Panc1 (cell line): ENCODE results near the gene GRAMD2A. TPM values are rescaled to one million over a fixed set of nuclear protein-coding genes. Genes with fewer than 3 reads are reported as not detected.

Experiments used
- ATAC-seq: fragments of 200-7000 bp; cut with Tn5 transposase; 2 replicates; pipeline ENCODE4 v1.9.1; 2020; ENCODE audit warnings: mild to moderate bottlenecking, moderate library complexity
- BruUV-seq: library from RNA; stranded (reverse); fragments of 400-500 nt; replicated peaks from 2 replicates; lab custom pipeline; 2021; lab: Mats Ljungman, UMichigan
- CTCF ChIA-PET: fragments of 300-600 bp; sonication (Branson Sonifier 250); formaldehyde crosslinking; loops from one replicate; lab custom pipeline; 2022; ENCODE audit warnings: antibody characterized with exemption; lab: Charles Lee
- POLR2A ChIA-PET: fragments of 300-600 bp; sonication (Branson Sonifier 250); formaldehyde crosslinking; loops from one replicate; lab custom pipeline; 2022; ENCODE audit warnings: antibody characterized with exemption; lab: Charles Lee
- DNase-seq: peaks from one replicate; pipeline ENCODE4 v3.0.0-alpha.2; 2010; ENCODE audit warnings: low read depth, low spot score
- H3K27ac ChIP-seq: 2 replicates; pipeline ENCODE4 v1.5.1; 2011; ENCODE audit warnings: mild to moderate bottlenecking, low read length, inconsistent platforms
- H3K27me3 ChIP-seq: fragments of 200-500 bp; sonication (Bioruptor generic); 2 replicates; pipeline ENCODE4 v1.6.0; 2014; ENCODE audit warnings: low read length, inconsistent platforms; ENCODE audit not compliant: control insufficient read depth, insufficient read depth
- H3K36me3 ChIP-seq: fragments of 200-500 bp; sonication (Bioruptor generic); 2 replicates; pipeline ENCODE4 v1.5.1; 2014; ENCODE audit warnings: inconsistent platforms, mild to moderate bottlenecking, low read length, moderate library complexity; ENCODE audit not compliant: control insufficient read depth, insufficient read depth
- H3K4me1 ChIP-seq: 2 replicates; pipeline ENCODE4 v1.5.1; 2011; ENCODE audit warnings: inconsistent platforms, mild to moderate bottlenecking, low read length, moderate library complexity; ENCODE audit not compliant: control insufficient read depth, insufficient read depth
- H3K4me3 ChIP-seq, 2 experiments: 2 replicates each; pipeline ENCODE4 v1.5.1; 2011 to 2012; ENCODE audit warnings: low read depth in 2 of 2, low read length in 2 of 2, mild to moderate bottlenecking in 2 of 2, inconsistent platforms in 1 of 2, moderate library complexity in 1 of 2
- H3K9me3 ChIP-seq: fragments of 200-500 bp; sonication (Bioruptor generic); 2 replicates; pipeline ENCODE4 v1.5.1; 2014; ENCODE audit warnings: low read depth, mild to moderate bottlenecking, inconsistent platforms, low read length, moderate library complexity; ENCODE audit not compliant: control insufficient read depth, insufficient read depth
- POLR2AphosphoS5 ChIP-seq: IDR thresholded peaks from 2 replicates; pipeline ENCODE4 v1.6.1; 2012; ENCODE audit warnings: mild to moderate bottlenecking, low read depth, low read length, moderate library complexity
- SIN3A ChIP-seq: IDR thresholded peaks from 2 replicates; pipeline ENCODE4 v1.6.1; 2012; ENCODE audit warnings: low read depth, mild to moderate bottlenecking, low read length, moderate library complexity, borderline replicate concordance; ENCODE audit not compliant: insufficient read depth
- TCF7L2 ChIP-seq: IDR thresholded peaks from 2 replicates; pipeline ENCODE4 v1.6.1; 2011; ENCODE audit warnings: mild to moderate bottlenecking, low read depth, low read length, inconsistent platforms
- in situ Hi-C: cut with HindIII; loops from 2 replicates; pipeline ENCODE4 v1.10.0; 2016; ENCODE audit warnings: low sequenced_read_pairs, low pct_unique_long_range_greater_than_20kb
- intact Hi-C: fragments of 100-400 bp; cut with micrococcal nuclease; formaldehyde crosslinking; loops from one replicate; pipeline ENCODE4 v1.10.0; 2022; ENCODE audit not compliant: unreplicated experiment
- total RNA-seq: library from RNA; stranded (reverse); gene quantifications from one replicate; pipeline ENCODE4 v1.2.1, GENCODE V29; 2021; ENCODE audit not compliant: unreplicated experiment
- TF ChIP-seq, protein P1 (sequence below), 2 experiments: IDR thresholded peaks; 2 replicates each; pipeline ENCODE4 v1.6.1; 2011 to 2012; ENCODE audit warnings: low read depth in 2 of 2, control low read depth in 1 of 2, low read length in 1 of 2, mild to moderate bottlenecking in 1 of 2, moderate library complexity in 1 of 2; ENCODE audit not compliant: insufficient read depth in 1 of 2
- TF ChIP-seq, protein P2 (sequence below): fragments of 450-650 bp; IDR thresholded peaks from 2 replicates; pipeline ENCODE4 v1.5.1; 2017; ENCODE audit warnings: mild to moderate bottlenecking

GRAMD2A gene
- total RNA-seq, 1 experiment from 2014 or later, result 1.3 TPM

GRCh38 chr15:72163719-72164118 lies 33.9 kb downstream of the GRAMD2A start:
- ATAC-seq, result no peak
- no peak for DNase-seq
- Histone ChIP-seq H3K27me3 (no peaks in the 10 kb centered on the region), H3K4me1 (no peaks in the 10 kb centered on the region), H3K9me3 (no peaks in the 10 kb centered on the region), H3K36me3 (no peaks in the 10 kb centered on the region), H3K27ac (no peak overlapping the region), H3K4me3 (no peak overlapping the region)
- in situ Hi-C loops (no loop called here), intact Hi-C loops (no loop called here)
- ChIA-PET CTCF (no interaction called here), POLR2A (no interaction called here)
- BruUV-seq, result no TSS peak
- no peak for TF ChIP-seq TCF7L2
- TF ChIP-seq, protein P1, sequence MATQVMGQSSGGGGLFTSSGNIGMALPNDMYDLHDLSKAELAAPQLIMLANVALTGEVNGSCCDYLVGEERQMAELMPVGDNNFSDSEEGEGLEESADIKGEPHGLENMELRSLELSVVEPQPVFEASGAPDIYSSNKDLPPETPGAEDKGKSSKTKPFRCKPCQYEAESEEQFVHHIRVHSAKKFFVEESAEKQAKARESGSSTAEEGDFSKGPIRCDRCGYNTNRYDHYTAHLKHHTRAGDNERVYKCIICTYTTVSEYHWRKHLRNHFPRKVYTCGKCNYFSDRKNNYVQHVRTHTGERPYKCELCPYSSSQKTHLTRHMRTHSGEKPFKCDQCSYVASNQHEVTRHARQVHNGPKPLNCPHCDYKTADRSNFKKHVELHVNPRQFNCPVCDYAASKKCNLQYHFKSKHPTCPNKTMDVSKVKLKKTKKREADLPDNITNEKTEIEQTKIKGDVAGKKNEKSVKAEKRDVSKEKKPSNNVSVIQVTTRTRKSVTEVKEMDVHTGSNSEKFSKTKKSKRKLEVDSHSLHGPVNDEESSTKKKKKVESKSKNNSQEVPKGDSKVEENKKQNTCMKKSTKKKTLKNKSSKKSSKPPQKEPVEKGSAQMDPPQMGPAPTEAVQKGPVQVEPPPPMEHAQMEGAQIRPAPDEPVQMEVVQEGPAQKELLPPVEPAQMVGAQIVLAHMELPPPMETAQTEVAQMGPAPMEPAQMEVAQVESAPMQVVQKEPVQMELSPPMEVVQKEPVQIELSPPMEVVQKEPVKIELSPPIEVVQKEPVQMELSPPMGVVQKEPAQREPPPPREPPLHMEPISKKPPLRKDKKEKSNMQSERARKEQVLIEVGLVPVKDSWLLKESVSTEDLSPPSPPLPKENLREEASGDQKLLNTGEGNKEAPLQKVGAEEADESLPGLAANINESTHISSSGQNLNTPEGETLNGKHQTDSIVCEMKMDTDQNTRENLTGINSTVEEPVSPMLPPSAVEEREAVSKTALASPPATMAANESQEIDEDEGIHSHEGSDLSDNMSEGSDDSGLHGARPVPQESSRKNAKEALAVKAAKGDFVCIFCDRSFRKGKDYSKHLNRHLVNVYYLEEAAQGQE (IDR thresholded peaks at IDR 0.05; ENCODE audit: insufficient read depth in 1 of 2, low read depth in 2 of 2, low read length in 1 of 2), result no peak
- TF ChIP-seq, protein P2, sequence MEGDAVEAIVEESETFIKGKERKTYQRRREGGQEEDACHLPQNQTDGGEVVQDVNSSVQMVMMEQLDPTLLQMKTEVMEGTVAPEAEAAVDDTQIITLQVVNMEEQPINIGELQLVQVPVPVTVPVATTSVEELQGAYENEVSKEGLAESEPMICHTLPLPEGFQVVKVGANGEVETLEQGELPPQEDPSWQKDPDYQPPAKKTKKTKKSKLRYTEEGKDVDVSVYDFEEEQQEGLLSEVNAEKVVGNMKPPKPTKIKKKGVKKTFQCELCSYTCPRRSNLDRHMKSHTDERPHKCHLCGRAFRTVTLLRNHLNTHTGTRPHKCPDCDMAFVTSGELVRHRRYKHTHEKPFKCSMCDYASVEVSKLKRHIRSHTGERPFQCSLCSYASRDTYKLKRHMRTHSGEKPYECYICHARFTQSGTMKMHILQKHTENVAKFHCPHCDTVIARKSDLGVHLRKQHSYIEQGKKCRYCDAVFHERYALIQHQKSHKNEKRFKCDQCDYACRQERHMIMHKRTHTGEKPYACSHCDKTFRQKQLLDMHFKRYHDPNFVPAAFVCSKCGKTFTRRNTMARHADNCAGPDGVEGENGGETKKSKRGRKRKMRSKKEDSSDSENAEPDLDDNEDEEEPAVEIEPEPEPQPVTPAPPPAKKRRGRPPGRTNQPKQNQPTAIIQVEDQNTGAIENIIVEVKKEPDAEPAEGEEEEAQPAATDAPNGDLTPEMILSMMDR, result no peak
- TF ChIP-seq POLR2AphosphoS5, result no peak
- no peak for TF ChIP-seq SIN3A

- CTCF ChIA-PET, result interaction anchor here (0.6 kb wide), 1 partner anchor 419 kb away, joined by 7 read pairs; no protein-coding TSS in a partner anchor
- in situ Hi-C loops, result no loop called here
- Histone ChIP-seq H3K9me3 (no peaks in the 10 kb centered on the region), H3K4me1 (no peaks in the 10 kb centered on the region), H3K27me3 (no peaks in the 10 kb centered on the region), H3K27ac (no peak overlapping the region), H3K4me3 (no peak overlapping the region), H3K36me3 (no peaks in the 10 kb centered on the region)
- POLR2A ChIA-PET, result interaction anchor here (0.5 kb wide), 1 partner anchor 331 kb away, joined by 11 read pairs; no protein-coding TSS in a partner anchor
- intact Hi-C loops, result no loop called here
- no peak for TF ChIP-seq TCF7L2
- no peak for TF ChIP-seq SIN3A
- DNase-seq, result no peak
- no TSS peak for BruUV-seq
- ATAC-seq, result no peak
These were observed 35.0 kb downstream of the GRAMD2A start for GRCh38 chr15:72162569-72162968.

GRCh38 chr15:72161361-72162132 lies 36.0 kb downstream of the GRAMD2A start:
- H3K36me3 ChIP-seq, result no peaks in the 10 kb centered on the region
- intact Hi-C loops, result no loop called here
- no peaks in the 10 kb centered on the region for H3K4me1 ChIP-seq
- no peaks in the 10 kb centered on the region for H3K27me3 ChIP-seq
- H3K4me3 ChIP-seq, result no peak overlapping the region
- no peak for ATAC-seq
- H3K27ac ChIP-seq, result no peak overlapping the region
- DNase-seq, result no peak
- TF ChIP-seq SIN3A (no peak), TCF7L2 (no peak), POLR2AphosphoS5 (no peak)
- TF ChIP-seq, protein P2, result no peak
- TF ChIP-seq, protein P1 (IDR thresholded peaks at IDR 0.05; ENCODE audit: insufficient read depth in 1 of 2, low read depth in 2 of 2, low read length in 1 of 2), result no peak
- ChIA-PET CTCF (no interaction called here), POLR2A (interaction anchor here (0.6 kb wide), 1 partner anchor 23 kb away, joined by 8 read pairs; no protein-coding TSS in a partner anchor)
- no peaks in the 10 kb centered on the region for H3K9me3 ChIP-seq
- no TSS peak for BruUV-seq
- in situ Hi-C loops, result no loop called here
